SU-DHL-6 (cell line): ENCODE measurements around the gene SSNA1.

ENCODE experiments used
- H2AFZ ChIP-seq: fragments of 200-600 bp; sonication (generic); 2 replicates; pipeline ENCODE4 v1.6.1; 2014; ENCODE audit warnings: low read depth, mild to moderate bottlenecking, moderate library complexity, mixed read lengths, antibody characterized with exemption, low read length; ENCODE audit not compliant: severe bottlenecking
- H3F3A ChIP-seq: fragments of 200-600 bp; shearing (Covaris generic); 2 replicates; pipeline ENCODE4 v1.6.0; 2016; ENCODE audit warnings: antibody characterized with exemption, mild to moderate bottlenecking; ENCODE audit not compliant: insufficient read depth
- H3K27ac ChIP-seq: fragments of 200-600 bp; sonication (generic); 2 replicates; pipeline ENCODE4 v1.5.1; 2016; ENCODE audit warnings: low read depth, mild to moderate bottlenecking, low read length, moderate library complexity, mixed read lengths
- H3K27me3 ChIP-seq: fragments of 200-600 bp; sonication (generic), shearing (Covaris generic); 2 replicates; pipeline ENCODE4 v1.6.0; 2014; ENCODE audit warnings: mild to moderate bottlenecking, low read length
- H3K36me3 ChIP-seq: fragments of 200-600 bp; sonication (generic); 2 replicates; pipeline ENCODE4 v1.6.1; 2014; ENCODE audit warnings: mild to moderate bottlenecking, low read length, mixed read lengths
- H3K4me2 ChIP-seq: fragments of 300-600, 200-600 bp; shearing (Covaris generic), sonication (generic); 2 replicates; pipeline ENCODE4 v1.6.0; 2014; ENCODE audit warnings: low read length, low read depth, mild to moderate bottlenecking; ENCODE audit not compliant: poor library complexity, severe bottlenecking
- H3K4me3 ChIP-seq: fragments of 200-600 bp; sonication (generic); 2 replicates; pipeline ENCODE4 v1.5.1; 2014; ENCODE audit warnings: antibody characterized with exemption, low read length, mild to moderate bottlenecking, mixed read lengths; ENCODE audit not compliant: insufficient read depth, poor library complexity, severe bottlenecking
- H3K79me2 ChIP-seq: fragments of 200-600 bp; sonication (generic); 2 replicates; pipeline ENCODE4 v1.6.1; 2014; ENCODE audit warnings: mild to moderate bottlenecking, low read length, moderate library complexity; ENCODE audit not compliant: insufficient read depth
- H3K9ac ChIP-seq: fragments of 200-600 bp; sonication (generic); 2 replicates; pipeline ENCODE4 v1.7.0; 2014; ENCODE audit warnings: mild to moderate bottlenecking, low read length
- H3K9me2 ChIP-seq: fragments of 200-600 bp; sonication (generic); replicated peaks from 2 replicates; pipeline ENCODE4 v1.6.1; 2014; ENCODE audit warnings: low read length; ENCODE audit not compliant: insufficient read depth
- H3K9me3 ChIP-seq: fragments of 200-600 bp; sonication (generic); 2 replicates; pipeline ENCODE4 v1.6.1; 2014; ENCODE audit warnings: low read length, mixed read lengths; ENCODE audit not compliant: insufficient read depth
- H4K20me1 ChIP-seq: fragments of 200-600 bp; sonication (generic); 2 replicates; pipeline ENCODE4 v1.6.1; 2014; ENCODE audit warnings: low read depth, mild to moderate bottlenecking, antibody characterized with exemption, low read length, moderate library complexity, mixed read lengths
- EZH2phosphoT487 ChIP-seq: fragments of 200-600 bp; sonication (generic), shearing (Covaris generic); conservative IDR thresholded peaks from 2 replicates; pipeline ENCODE4 v1.6.1; 2018; ENCODE audit warnings: mild to moderate bottlenecking, antibody characterized with exemption, low read length, moderate library complexity, mixed read lengths
- TF ChIP-seq, protein P1 (sequence below): fragments of 200-600 bp; sonication (generic); IDR thresholded peaks from one replicate; pipeline ENCODE4 v1.5.1; 2017; ENCODE audit warnings: antibody characterized with exemption, mild to moderate bottlenecking, low read length, moderate library complexity; ENCODE audit not compliant: insufficient read depth, poor library complexity, severe bottlenecking

Gene SSNA1

GRCh38 chr9:137234758-137235423, 46.4 kb downstream of the SSNA1 start:
- TF ChIP-seq, protein P1, sequence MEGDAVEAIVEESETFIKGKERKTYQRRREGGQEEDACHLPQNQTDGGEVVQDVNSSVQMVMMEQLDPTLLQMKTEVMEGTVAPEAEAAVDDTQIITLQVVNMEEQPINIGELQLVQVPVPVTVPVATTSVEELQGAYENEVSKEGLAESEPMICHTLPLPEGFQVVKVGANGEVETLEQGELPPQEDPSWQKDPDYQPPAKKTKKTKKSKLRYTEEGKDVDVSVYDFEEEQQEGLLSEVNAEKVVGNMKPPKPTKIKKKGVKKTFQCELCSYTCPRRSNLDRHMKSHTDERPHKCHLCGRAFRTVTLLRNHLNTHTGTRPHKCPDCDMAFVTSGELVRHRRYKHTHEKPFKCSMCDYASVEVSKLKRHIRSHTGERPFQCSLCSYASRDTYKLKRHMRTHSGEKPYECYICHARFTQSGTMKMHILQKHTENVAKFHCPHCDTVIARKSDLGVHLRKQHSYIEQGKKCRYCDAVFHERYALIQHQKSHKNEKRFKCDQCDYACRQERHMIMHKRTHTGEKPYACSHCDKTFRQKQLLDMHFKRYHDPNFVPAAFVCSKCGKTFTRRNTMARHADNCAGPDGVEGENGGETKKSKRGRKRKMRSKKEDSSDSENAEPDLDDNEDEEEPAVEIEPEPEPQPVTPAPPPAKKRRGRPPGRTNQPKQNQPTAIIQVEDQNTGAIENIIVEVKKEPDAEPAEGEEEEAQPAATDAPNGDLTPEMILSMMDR: no peak
- TF ChIP-seq EZH2phosphoT487: no peak
- H3K36me3 ChIP-seq: no peaks in the 10 kb centered on the region
- no peaks in the 10 kb centered on the region for H3K9me3 ChIP-seq
- no peaks in the 10 kb centered on the region for H3K9me2 ChIP-seq
- H3K27me3 ChIP-seq: no peaks in the 10 kb centered on the region
- H2AFZ ChIP-seq: no peak overlapping the region
- H3K79me2 ChIP-seq: no peaks in the 10 kb centered on the region; the same call in 1 of the 2 replicates
- H3K27ac ChIP-seq: no peak overlapping the region
- no peak overlapping the region for H3K4me2 ChIP-seq
- H3K4me3 ChIP-seq: no peak overlapping the region
- no peaks in the 10 kb centered on the region for H3F3A ChIP-seq
- H4K20me1 ChIP-seq: no peaks in the 10 kb centered on the region
- no peak overlapping the region for H3K9ac ChIP-seq

DNA sequence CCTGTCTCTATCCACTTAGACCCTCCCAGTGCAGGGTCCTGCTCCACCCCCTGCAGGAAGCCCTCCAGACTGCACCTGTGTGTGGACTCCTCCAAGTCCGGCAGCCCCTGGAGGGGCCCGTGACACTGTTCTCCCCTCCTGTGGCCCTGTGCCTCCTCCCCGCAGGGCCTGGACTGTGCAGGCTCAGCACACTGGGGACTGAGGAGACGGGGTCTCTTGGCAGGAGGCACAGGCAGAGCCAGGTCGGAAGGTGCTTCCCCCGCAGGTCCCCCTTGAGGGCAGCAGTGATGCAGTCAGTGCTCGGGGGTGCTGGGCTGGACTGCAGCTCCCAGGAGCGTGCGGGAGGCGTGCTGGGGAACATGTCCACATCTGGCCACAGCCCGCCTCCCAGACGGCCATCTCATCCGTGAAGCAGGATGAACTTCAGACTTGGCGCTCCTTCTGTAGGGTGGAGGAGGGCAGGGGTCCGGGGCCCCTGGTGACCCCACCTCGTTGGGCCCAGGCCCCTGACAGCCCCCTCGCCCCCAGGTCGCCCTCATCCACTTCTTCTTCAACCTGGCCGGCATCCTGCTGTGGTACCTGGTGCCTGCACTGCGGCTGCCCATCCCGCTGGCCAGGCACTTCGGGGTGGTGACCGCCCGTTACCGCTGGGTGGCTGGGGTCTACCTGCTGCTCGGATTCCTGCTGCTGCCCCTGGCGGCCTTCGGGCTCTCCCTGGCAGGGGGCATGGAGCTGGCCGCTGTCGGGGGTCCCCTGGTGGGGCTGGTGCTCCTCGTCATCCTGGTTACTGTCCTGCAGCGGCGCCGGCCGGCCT, 47.2 kb downstream of the SSNA1 start:
- Histone ChIP-seq H3K4me3 (no peak overlapping the region), H3K27me3 (no peaks in the 10 kb centered on the region), H3K36me3 (no peaks in the 10 kb centered on the region), H3K79me2 (no peaks in the 10 kb centered on the region; the same call in 1 of the 2 replicates), H3F3A (no peaks in the 10 kb centered on the region), H3K9me2 (no peaks in the 10 kb centered on the region), H3K4me2 (no peak overlapping the region), H4K20me1 (no peaks in the 10 kb centered on the region), H3K9ac (no peak overlapping the region), H3K9me3 (no peaks in the 10 kb centered on the region), H3K27ac (no peak overlapping the region), H2AFZ (no peak overlapping the region)
- TF ChIP-seq, protein P1: no peak
- TF ChIP-seq EZH2phosphoT487: no peak

- H3K9ac ChIP-seq: peak overlapping the region; percentile 28; the same call in 1 of the 2 replicates
- H3K79me2 ChIP-seq: no peaks in the 10 kb centered on the region; the same call in 1 of the 2 replicates
- no peaks in the 10 kb centered on the region for H3K9me2 ChIP-seq
- no peak overlapping the region for H3K4me3 ChIP-seq
- no peak overlapping the region for H3K27ac ChIP-seq
- H3K9me3 ChIP-seq: no peaks in the 10 kb centered on the region
- peak overlapping the region; percentile 32 for H3K4me2 ChIP-seq
- H3F3A ChIP-seq: no peaks in the 10 kb centered on the region
- H4K20me1 ChIP-seq: no peaks in the 10 kb centered on the region
- H3K27me3 ChIP-seq: no peaks in the 10 kb centered on the region
- no peak for TF ChIP-seq EZH2phosphoT487
- TF ChIP-seq, protein P1: peak; percentile 99
- H3K36me3 ChIP-seq: no peaks in the 10 kb centered on the region
- H2AFZ ChIP-seq: no peak overlapping the region
These were observed 47.9 kb downstream of the SSNA1 start for GRCh38 chr9:137236238-137236935.
